ENCODE measurements around the gene DHH. TPM values are rescaled to one million over a fixed set of nuclear protein-coding genes. Genes with fewer than 3 reads are reported as not detected.
A peak's percentile ranks its signal among the peaks of the same experiment; 100 is the strongest.

DHH gene
- total and polyA plus RNA-seq, 2 donors (not counting 3 experiments of a cell fraction or from before 2014, with no cell fraction given), result 2.9 to 3.3 TPM

DNA sequence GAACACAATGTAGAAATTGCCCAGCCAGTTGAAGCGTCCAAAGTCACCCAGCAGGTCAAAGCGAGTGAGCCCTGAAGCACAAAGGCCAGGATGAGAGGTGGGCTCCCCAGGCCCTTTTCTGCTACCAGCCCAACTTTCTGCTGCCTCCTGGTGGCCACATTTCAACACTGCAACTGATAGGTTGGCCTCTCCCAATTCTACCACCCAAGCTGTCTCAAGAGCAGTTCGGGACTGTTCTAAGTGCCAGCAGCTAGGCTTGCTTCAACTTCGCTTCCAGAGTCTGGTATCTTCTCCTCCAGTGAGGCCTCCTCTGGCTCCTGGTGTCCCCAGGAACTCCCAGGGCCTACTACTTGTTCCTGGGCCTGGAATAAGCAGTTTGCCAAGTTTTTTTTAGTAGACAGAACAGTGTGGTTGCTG, 3.4 kb upstream of the DHH start:
- dilution Hi-C loops (cut with MboI; ENCODE audit: extremely low pct_ligation_motif_present, low sequenced_read_pairs) (no loop called here), intact Hi-C loops (cut with micrococcal nuclease) (loop anchor here (1.0 kb wide), 2 partner anchors 10 to 34 kb away; no protein-coding TSS in a partner anchor)
- no peaks in the 10 kb centered on the region for H3K9me1 ChIP-seq (replicated peaks; ENCODE audit: control insufficient read depth, extremely low read depth, insufficient read depth, low read length)
- no peak overlapping the region for H3K4me2 ChIP-seq (ENCODE audit: insufficient read depth, low read length)
- H3K36me3 ChIP-seq (ENCODE audit: control insufficient read depth in 2 of 2, extremely low read depth in 1 of 2, insufficient read depth in 2 of 2, low read length in 2 of 2), result peaks cover 4 to 41% of the 10 kb centered on the region in 2 experiments
- H3K4me1 ChIP-seq (ENCODE audit: control insufficient read depth, extremely low read depth, insufficient read depth, low read length), result peaks cover 19% of the 10 kb centered on the region
- TF ChIP-seq, protein P1, sequence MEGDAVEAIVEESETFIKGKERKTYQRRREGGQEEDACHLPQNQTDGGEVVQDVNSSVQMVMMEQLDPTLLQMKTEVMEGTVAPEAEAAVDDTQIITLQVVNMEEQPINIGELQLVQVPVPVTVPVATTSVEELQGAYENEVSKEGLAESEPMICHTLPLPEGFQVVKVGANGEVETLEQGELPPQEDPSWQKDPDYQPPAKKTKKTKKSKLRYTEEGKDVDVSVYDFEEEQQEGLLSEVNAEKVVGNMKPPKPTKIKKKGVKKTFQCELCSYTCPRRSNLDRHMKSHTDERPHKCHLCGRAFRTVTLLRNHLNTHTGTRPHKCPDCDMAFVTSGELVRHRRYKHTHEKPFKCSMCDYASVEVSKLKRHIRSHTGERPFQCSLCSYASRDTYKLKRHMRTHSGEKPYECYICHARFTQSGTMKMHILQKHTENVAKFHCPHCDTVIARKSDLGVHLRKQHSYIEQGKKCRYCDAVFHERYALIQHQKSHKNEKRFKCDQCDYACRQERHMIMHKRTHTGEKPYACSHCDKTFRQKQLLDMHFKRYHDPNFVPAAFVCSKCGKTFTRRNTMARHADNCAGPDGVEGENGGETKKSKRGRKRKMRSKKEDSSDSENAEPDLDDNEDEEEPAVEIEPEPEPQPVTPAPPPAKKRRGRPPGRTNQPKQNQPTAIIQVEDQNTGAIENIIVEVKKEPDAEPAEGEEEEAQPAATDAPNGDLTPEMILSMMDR (IDR thresholded peaks at IDR 0.05; ENCODE audit: extremely low read depth in 1 of 2, insufficient read depth in 1 of 2, low read depth in 1 of 2, low read length in 2 of 2), result peak; percentile 81 to 91
- TF ChIP-seq EZH2 (IDR thresholded peaks at IDR 0.05; ENCODE audit: borderline replicate concordance, low read depth, low read length, severe bottlenecking), result no peak
- no peak overlapping the region for H3K27ac ChIP-seq (ENCODE audit: insufficient read depth, low read depth, low read length)
- H3K27me3 ChIP-seq (ENCODE audit: control insufficient read depth in 2 of 2, insufficient read depth in 2 of 2, low read length in 2 of 2), result no peaks in the 10 kb centered on the region
- no peak overlapping the region for H2AFZ ChIP-seq (ENCODE audit: low read depth, low read length)
- no peaks in the 10 kb centered on the region for H3K9me3 ChIP-seq (replicated peaks; ENCODE audit: control insufficient read depth, insufficient read depth, low read length)
- no peaks in the 10 kb centered on the region for H3K79me2 ChIP-seq (ENCODE audit: control insufficient read depth, insufficient read depth, low read length)
- no peaks in the 10 kb centered on the region for H4K20me1 ChIP-seq (replicated peaks; ENCODE audit: control insufficient read depth, extremely low read depth, insufficient read depth, low read length)
- no TSS peak for BruUV-seq (replicated peaks)
- H3K4me3 ChIP-seq (replicated peaks in 1 of 3; ENCODE audit: insufficient read depth in 1 of 3, low read depth in 1 of 3, low read length in 3 of 3), result no peak overlapping the region
- FAIRE-seq, result peak; percentile 73
- no peak overlapping the region for H3K9ac ChIP-seq (replicated peaks; ENCODE audit: extremely low read depth, insufficient read depth, low read length)
- DNase-seq (ENCODE audit: low read depth, low spot score), result peak; percentile 58
- ChIA-PET CTCF (interaction anchor here (0.6 to 11.7 kb wide), 20 partner anchors 8 to 140 kb away, joined by 3 to 188 read pairs (median 6); partner anchors contain the start of genes ARF3, LMBR1L, RHEBL1 and TUBA1B), POLR2A (interaction anchor here (0.8 to 1.5 kb wide), 2 partner anchors 10 to 12 kb away, joined by 5 to 7 read pairs; no protein-coding TSS in a partner anchor)

- TF ChIP-seq MYC (IDR thresholded peaks at IDR 0.05; ENCODE audit: low read depth, low read length), result no peak
- TF ChIP-seq EZH2 (IDR thresholded peaks at IDR 0.05; ENCODE audit: borderline replicate concordance, low read depth, low read length, severe bottlenecking), result no peak
- TF ChIP-seq, protein P1 (IDR thresholded peaks at IDR 0.05; ENCODE audit: extremely low read depth in 1 of 2, insufficient read depth in 1 of 2, low read depth in 1 of 2, low read length in 2 of 2), result no peak
- no peak for TF ChIP-seq JUN (IDR thresholded peaks at IDR 0.05; ENCODE audit: borderline replicate concordance, insufficient read depth, insufficient read length, low read depth)
- TF ChIP-seq FOS (IDR thresholded peaks at IDR 0.05; ENCODE audit: borderline replicate concordance, insufficient read depth, low read length), result no peak
- no peak for TF ChIP-seq POLR2A (IDR thresholded peaks at IDR 0.05; ENCODE audit: low read depth, low read length)
- no peak for TF ChIP-seq GATA2 (IDR thresholded peaks at IDR 0.05; ENCODE audit: insufficient read depth, insufficient read length, low read depth, low read length)
- no peak for TF ChIP-seq MAX (IDR thresholded peaks at IDR 0.05; ENCODE audit: insufficient read depth, insufficient read length)
- no peak for TF ChIP-seq POLR2AphosphoS5 (IDR thresholded peaks at IDR 0.05; ENCODE audit: insufficient read depth, low read depth, low read length)
- no TSS peak for BruUV-seq (replicated peaks)
- ChIA-PET POLR2A (interaction anchor here (0.8 kb wide), 1 partner anchor 12 kb away, joined by 7 read pairs; no protein-coding TSS in a partner anchor), CTCF (interaction anchor here (0.9 to 11.7 kb wide), 8 partner anchors 10 to 140 kb away, joined by 3 to 188 read pairs (median 30); partner anchors contain the start of genes ARF3, LMBR1L and RHEBL1)
- no peak for DNase-seq (ENCODE audit: low read depth, low spot score)
- Histone ChIP-seq H3K4me1 (ENCODE audit: control insufficient read depth, extremely low read depth, insufficient read depth, low read length) (peaks cover 26% of the 10 kb centered on the region), H3K9me1 (replicated peaks; ENCODE audit: control insufficient read depth, extremely low read depth, insufficient read depth, low read length) (no peaks in the 10 kb centered on the region), H3K4me3 (replicated peaks in 1 of 3; ENCODE audit: insufficient read depth in 1 of 3, low read depth in 1 of 3, low read length in 3 of 3) (no peak overlapping the region), H2AFZ (ENCODE audit: low read depth, low read length) (no peak overlapping the region), H3K36me3 (ENCODE audit: control insufficient read depth in 2 of 2, extremely low read depth in 1 of 2, insufficient read depth in 2 of 2, low read length in 2 of 2) (peaks cover 4 to 35% of the 10 kb centered on the region in 2 experiments), H3K4me2 (ENCODE audit: insufficient read depth, low read length) (no peak overlapping the region), H3K79me2 (ENCODE audit: control insufficient read depth, insufficient read depth, low read length) (no peaks in the 10 kb centered on the region), H4K20me1 (replicated peaks; ENCODE audit: control insufficient read depth, extremely low read depth, insufficient read depth, low read length) (no peaks in the 10 kb centered on the region), H3K9me3 (replicated peaks; ENCODE audit: control insufficient read depth, insufficient read depth, low read length) (no peaks in the 10 kb centered on the region), H3K9ac (replicated peaks; ENCODE audit: extremely low read depth, insufficient read depth, low read length) (no peak overlapping the region), H3K27me3 (ENCODE audit: control insufficient read depth in 2 of 2, insufficient read depth in 2 of 2, low read length in 2 of 2) (no peaks in the 10 kb centered on the region), H3K27ac (ENCODE audit: insufficient read depth, low read depth, low read length) (no peak overlapping the region)
- FAIRE-seq, result no peak
- intact Hi-C loops (cut with micrococcal nuclease) (no loop called here), dilution Hi-C loops (cut with MboI; ENCODE audit: extremely low pct_ligation_motif_present, low sequenced_read_pairs) (no loop called here)
These were observed 2.8 kb upstream of the DHH start for GRCh38 chr12:49097381-49097780.

Data from endothelial cell of umbilical vein (primary cell).